ENCODE data around the gene APPBP2.

Gene APPBP2

GRCh38 chr17:60510723-60511122 is 15.3 kb downstream of the APPBP2 start:
- DNase-seq (ENCODE audit: extremely low read depth, low read depth), result no peak
- no peak for TF ChIP-seq CTCF (IDR thresholded peaks at IDR 0.05; ENCODE audit: low read depth, low read length)

GRCh38 chr17:60510031-60510430 is 16.0 kb downstream of the APPBP2 start:
- DNase-seq (ENCODE audit: extremely low read depth, low read depth), result no peak
- no peak for TF ChIP-seq CTCF (IDR thresholded peaks at IDR 0.05; ENCODE audit: low read depth, low read length)

- no peak for DNase-seq (ENCODE audit: extremely low read depth, low read depth)
- TF ChIP-seq CTCF (IDR thresholded peaks at IDR 0.05; ENCODE audit: low read depth, low read length), result no peak
Measured at GRCh38 chr17:60508384-60508980, 17.6 kb downstream of the APPBP2 start.

GRCh38 chr17:60506312-60506711 is 19.7 kb downstream of the APPBP2 start:
- DNase-seq (ENCODE audit: extremely low read depth, low read depth), result no peak
- TF ChIP-seq CTCF (IDR thresholded peaks at IDR 0.05; ENCODE audit: low read depth, low read length), result no peak

- TF ChIP-seq CTCF (IDR thresholded peaks at IDR 0.05; ENCODE audit: low read depth, low read length), result no peak
- DNase-seq (ENCODE audit: extremely low read depth, low read depth), result no peak
Measured at GRCh38 chr17:60502145-60502544, 23.9 kb downstream of the APPBP2 start.

- no peak for DNase-seq (ENCODE audit: extremely low read depth, low read depth)
- TF ChIP-seq CTCF (IDR thresholded peaks at IDR 0.05; ENCODE audit: low read depth, low read length), result no peak
Measured at GRCh38 chr17:60501589-60501988, 24.5 kb downstream of the APPBP2 start.

GRCh38 chr17:60496041-60496440 is 30.0 kb downstream of the APPBP2 start:
- DNase-seq (ENCODE audit: extremely low read depth, low read depth), result no peak
- TF ChIP-seq CTCF (IDR thresholded peaks at IDR 0.05; ENCODE audit: low read depth, low read length), result no peak

Measured in AG09319 (cell line).